HepG2 (cell line): ENCODE data around the gene ARHGDIA. TPM values are rescaled to one million over a fixed set of nuclear protein-coding genes. Genes with fewer than 3 reads are reported as not detected.
A peak's percentile ranks its signal among the peaks of the same experiment; 100 is the strongest.

ENCODE experiments used
- BRCA1 ChIP-seq: sonication (generic); formaldehyde crosslinking; IDR thresholded peaks from 2 replicates; pipeline ENCODE4 v1.4.0; 2020; ENCODE audit warnings: missing genetic modification reagents
- HOXA5 ChIP-seq: sonication (generic); formaldehyde crosslinking; IDR thresholded peaks from 2 replicates; pipeline ENCODE4 v1.4.0; 2020; ENCODE audit warnings: missing genetic modification reagents
- PHF20 ChIP-seq: sonication (generic); formaldehyde crosslinking; IDR thresholded peaks from 2 replicates; pipeline ENCODE4 v1.5.0; 2020; ENCODE audit warnings: mild to moderate bottlenecking, missing genetic modification reagents
- RFX5 ChIP-seq: IDR thresholded peaks from 2 replicates; pipeline ENCODE4 v1.6.1; 2011; ENCODE audit warnings: low read depth, low read length, improper control_type of control experiment
- ZFP82 ChIP-seq: sonication (generic); formaldehyde crosslinking; IDR thresholded peaks from 2 replicates; pipeline ENCODE4 v1.5.1; 2020; ENCODE audit warnings: mild to moderate bottlenecking, missing genetic modification reagents, borderline replicate concordance
- ZNF564 ChIP-seq: sonication (generic); formaldehyde crosslinking; IDR thresholded peaks from 2 replicates; pipeline ENCODE4 v1.8.1; 2023; ENCODE audit warnings: mild to moderate bottlenecking, missing genetic modification reagents
- ZNF589 ChIP-seq: sonication (generic); formaldehyde crosslinking; conservative IDR thresholded peaks from 2 replicates; pipeline ENCODE4 v1.8.0; 2022; ENCODE audit warnings: mild to moderate bottlenecking, moderate library complexity, missing genetic modification reagents
- ZNF883 ChIP-seq: sonication (generic); formaldehyde crosslinking; IDR thresholded peaks from 2 replicates; pipeline ENCODE4 v1.5.1; 2020; ENCODE audit warnings: mild to moderate bottlenecking, missing genetic modification reagents; ENCODE audit errors: not compliant biosample characterization
- polyA plus RNA-seq, 8 experiments: library from polyadenylated mRNA; depleted of rRNA in 3 of 8; stranded (reverse) in 7 of 8; unstranded in 1 of 8; fragments of >200 nt; fragmentation: Illumina TruSeq in 4 of 8; extraction: Trizol in 4 of 8; gene quantifications; 2 replicates each; pipeline versions ENCODE4 v1.2.1 to v1.2.3, GENCODE V29; 2011 to 2016; ENCODE audit warnings: low read depth in 4 of 8, missing spikeins in 1 of 8, mixed read lengths in 1 of 8; ENCODE audit not compliant: insufficient read depth in 1 of 8
- total RNA-seq, 5 experiments: library from RNA; depleted of rRNA; stranded (reverse); fragments of >200 nt; fragmentation: Illumina TruSeq; extraction: Trizol; gene quantifications; 2 replicates each; pipeline ENCODE4 v1.2.3, GENCODE V29; 2016; ENCODE audit warnings: low read depth in 1 of 5
- TF ChIP-seq, protein P1 (sequence below): sonication (generic); formaldehyde crosslinking; IDR thresholded peaks from 2 replicates; pipeline ENCODE4 v1.4.0; 2020; ENCODE audit warnings: mild to moderate bottlenecking, missing genetic modification reagents
- TF ChIP-seq, protein P2 (sequence below): sonication (generic); formaldehyde crosslinking; IDR thresholded peaks from 2 replicates; pipeline ENCODE4 v1.5.1; 2020; ENCODE audit warnings: missing genetic modification reagents, mild to moderate bottlenecking, borderline replicate concordance
- TF ChIP-seq, protein P3 (sequence below): sonication (generic); formaldehyde crosslinking; IDR thresholded peaks from 2 replicates; pipeline ENCODE4 v1.9.0; 2021; ENCODE audit warnings: missing genetic modification reagents, mild to moderate bottlenecking, borderline replicate concordance
- TF ChIP-seq, protein P4 (sequence below): sonication (generic); formaldehyde crosslinking; IDR thresholded peaks from 2 replicates; pipeline ENCODE4 v1.4.0; 2020; ENCODE audit warnings: mild to moderate bottlenecking, missing genetic modification reagents
- TF ChIP-seq, protein P5 (sequence below): sonication (generic); formaldehyde crosslinking; IDR thresholded peaks from 2 replicates; pipeline ENCODE4 v1.4.0; 2020; ENCODE audit warnings: mild to moderate bottlenecking, missing genetic modification reagents

The ARHGDIA gene
- total and polyA plus RNA-seq, 2 of the 13 experiments (the other 11 are each of a cell fraction or from before 2014, with no cell fraction given), result 40.0 to 64.0 TPM

DNA sequence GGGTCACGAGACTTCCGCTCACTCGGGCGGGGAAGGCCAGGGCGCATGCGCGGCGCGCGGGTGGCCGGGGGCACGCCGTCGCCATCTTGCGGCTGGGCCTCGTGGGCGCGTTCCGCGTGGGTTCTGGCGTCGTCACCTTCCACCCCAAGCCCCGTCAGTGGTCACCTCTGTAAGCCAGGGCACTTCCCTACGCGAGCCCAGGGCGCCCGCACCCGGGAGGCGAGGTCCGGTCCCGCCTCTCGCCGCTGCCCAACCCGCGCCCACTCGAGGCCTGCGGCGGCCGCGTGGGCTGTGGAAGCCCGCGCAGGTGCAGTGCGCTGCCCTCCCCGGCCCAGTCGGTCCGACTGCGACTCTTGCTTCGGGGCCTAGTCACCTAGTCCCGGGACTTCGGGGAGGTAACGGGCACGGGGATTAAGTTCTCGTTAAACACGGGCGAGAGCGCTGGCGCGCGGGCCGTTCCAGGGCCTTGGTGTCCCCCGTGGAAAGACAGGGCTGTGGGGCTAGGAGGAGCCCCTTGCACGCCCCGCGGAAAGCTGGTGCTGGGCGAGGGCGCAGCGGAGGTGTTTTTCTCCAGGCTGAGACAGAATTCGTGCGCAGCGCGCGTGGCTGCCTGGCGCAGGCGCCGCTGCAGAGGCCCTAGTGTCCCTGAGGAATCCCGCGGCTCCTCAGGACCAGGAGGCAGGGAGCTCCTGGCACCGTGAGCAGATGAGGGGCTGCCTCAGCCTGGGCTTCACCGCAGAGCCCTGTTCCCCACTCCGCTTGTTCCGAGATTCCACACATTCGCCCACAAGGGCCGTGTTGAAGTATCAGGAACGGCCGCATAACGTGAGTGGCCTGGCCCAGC lies 472 bp upstream of the ARHGDIA start (continued):
- TF ChIP-seq, protein P1, sequence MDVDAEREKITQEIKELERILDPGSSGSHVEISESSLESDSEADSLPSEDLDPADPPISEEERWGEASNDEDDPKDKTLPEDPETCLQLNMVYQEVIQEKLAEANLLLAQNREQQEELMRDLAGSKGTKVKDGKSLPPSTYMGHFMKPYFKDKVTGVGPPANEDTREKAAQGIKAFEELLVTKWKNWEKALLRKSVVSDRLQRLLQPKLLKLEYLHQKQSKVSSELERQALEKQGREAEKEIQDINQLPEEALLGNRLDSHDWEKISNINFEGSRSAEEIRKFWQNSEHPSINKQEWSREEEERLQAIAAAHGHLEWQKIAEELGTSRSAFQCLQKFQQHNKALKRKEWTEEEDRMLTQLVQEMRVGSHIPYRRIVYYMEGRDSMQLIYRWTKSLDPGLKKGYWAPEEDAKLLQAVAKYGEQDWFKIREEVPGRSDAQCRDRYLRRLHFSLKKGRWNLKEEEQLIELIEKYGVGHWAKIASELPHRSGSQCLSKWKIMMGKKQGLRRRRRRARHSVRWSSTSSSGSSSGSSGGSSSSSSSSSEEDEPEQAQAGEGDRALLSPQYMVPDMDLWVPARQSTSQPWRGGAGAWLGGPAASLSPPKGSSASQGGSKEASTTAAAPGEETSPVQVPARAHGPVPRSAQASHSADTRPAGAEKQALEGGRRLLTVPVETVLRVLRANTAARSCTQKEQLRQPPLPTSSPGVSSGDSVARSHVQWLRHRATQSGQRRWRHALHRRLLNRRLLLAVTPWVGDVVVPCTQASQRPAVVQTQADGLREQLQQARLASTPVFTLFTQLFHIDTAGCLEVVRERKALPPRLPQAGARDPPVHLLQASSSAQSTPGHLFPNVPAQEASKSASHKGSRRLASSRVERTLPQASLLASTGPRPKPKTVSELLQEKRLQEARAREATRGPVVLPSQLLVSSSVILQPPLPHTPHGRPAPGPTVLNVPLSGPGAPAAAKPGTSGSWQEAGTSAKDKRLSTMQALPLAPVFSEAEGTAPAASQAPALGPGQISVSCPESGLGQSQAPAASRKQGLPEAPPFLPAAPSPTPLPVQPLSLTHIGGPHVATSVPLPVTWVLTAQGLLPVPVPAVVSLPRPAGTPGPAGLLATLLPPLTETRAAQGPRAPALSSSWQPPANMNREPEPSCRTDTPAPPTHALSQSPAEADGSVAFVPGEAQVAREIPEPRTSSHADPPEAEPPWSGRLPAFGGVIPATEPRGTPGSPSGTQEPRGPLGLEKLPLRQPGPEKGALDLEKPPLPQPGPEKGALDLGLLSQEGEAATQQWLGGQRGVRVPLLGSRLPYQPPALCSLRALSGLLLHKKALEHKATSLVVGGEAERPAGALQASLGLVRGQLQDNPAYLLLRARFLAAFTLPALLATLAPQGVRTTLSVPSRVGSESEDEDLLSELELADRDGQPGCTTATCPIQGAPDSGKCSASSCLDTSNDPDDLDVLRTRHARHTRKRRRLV (CRISPR knock-in tag), result 0 out of 2 replicates have a peak, but pooled peaks have one; percentile 32
- TF ChIP-seq HOXA5 (CRISPR knock-in tag), result peak; percentile 51
- TF ChIP-seq ZNF589 (CRISPR knock-in tag), result peak; percentile 97
- TF ChIP-seq ZNF883 (CRISPR knock-in tag), result peak; percentile 98
- no peak; the same call in 1 of the 2 replicates for TF ChIP-seq BRCA1 (CRISPR knock-in tag)
- TF ChIP-seq, protein P2, sequence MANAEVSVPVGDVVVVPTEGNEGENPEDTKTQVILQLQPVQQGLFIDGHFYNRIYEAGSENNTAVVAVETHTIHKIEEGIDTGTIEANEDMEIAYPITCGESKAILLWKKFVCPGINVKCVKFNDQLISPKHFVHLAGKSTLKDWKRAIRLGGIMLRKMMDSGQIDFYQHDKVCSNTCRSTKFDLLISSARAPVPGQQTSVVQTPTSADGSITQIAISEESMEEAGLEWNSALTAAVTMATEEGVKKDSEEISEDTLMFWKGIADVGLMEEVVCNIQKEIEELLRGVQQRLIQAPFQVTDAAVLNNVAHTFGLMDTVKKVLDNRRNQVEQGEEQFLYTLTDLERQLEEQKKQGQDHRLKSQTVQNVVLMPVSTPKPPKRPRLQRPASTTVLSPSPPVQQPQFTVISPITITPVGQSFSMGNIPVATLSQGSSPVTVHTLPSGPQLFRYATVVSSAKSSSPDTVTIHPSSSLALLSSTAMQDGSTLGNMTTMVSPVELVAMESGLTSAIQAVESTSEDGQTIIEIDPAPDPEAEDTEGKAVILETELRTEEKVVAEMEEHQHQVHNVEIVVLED, result peak; percentile 85
- peak; percentile 85; the same call in 1 of the 2 replicates for TF ChIP-seq ZNF564 (CRISPR knock-in tag)
- TF ChIP-seq, protein P3, sequence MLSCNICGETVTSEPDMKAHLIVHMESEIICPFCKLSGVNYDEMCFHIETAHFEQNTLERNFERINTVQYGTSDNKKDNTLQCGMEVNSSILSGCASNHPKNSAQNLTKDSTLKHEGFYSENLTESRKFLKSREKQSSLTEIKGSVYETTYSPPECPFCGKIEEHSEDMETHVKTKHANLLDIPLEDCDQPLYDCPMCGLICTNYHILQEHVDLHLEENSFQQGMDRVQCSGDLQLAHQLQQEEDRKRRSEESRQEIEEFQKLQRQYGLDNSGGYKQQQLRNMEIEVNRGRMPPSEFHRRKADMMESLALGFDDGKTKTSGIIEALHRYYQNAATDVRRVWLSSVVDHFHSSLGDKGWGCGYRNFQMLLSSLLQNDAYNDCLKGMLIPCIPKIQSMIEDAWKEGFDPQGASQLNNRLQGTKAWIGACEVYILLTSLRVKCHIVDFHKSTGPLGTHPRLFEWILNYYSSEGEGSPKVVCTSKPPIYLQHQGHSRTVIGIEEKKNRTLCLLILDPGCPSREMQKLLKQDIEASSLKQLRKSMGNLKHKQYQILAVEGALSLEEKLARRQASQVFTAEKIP, result no peak
- peak; percentile 51; the same call in 1 of the 2 replicates for TF ChIP-seq RFX5
- TF ChIP-seq ZFP82 (CRISPR knock-in tag), result 0 out of 2 replicates have a peak, but pooled peaks have one; percentile 91
- TF ChIP-seq, protein P4, sequence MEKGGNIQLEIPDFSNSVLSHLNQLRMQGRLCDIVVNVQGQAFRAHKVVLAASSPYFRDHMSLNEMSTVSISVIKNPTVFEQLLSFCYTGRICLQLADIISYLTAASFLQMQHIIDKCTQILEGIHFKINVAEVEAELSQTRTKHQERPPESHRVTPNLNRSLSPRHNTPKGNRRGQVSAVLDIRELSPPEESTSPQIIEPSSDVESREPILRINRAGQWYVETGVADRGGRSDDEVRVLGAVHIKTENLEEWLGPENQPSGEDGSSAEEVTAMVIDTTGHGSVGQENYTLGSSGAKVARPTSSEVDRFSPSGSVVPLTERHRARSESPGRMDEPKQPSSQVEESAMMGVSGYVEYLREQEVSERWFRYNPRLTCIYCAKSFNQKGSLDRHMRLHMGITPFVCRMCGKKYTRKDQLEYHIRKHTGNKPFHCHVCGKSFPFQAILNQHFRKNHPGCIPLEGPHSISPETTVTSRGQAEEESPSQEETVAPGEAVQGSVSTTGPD (CRISPR knock-in tag), result no peak
- TF ChIP-seq, protein P5, sequence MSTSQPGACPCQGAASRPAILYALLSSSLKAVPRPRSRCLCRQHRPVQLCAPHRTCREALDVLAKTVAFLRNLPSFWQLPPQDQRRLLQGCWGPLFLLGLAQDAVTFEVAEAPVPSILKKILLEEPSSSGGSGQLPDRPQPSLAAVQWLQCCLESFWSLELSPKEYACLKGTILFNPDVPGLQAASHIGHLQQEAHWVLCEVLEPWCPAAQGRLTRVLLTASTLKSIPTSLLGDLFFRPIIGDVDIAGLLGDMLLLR (CRISPR knock-in tag), result peak; percentile 99
- peak; percentile 91 for TF ChIP-seq PHF20 (CRISPR knock-in tag)
